ENCODE data around the gene C8G. TPM values are rescaled to one million over a fixed set of nuclear protein-coding genes. Genes with fewer than 3 reads are reported as not detected.

Gene C8G
- total and polyA plus RNA-seq, 2 of the 8 experiments (the other 6 are each of a cell fraction or from before 2014, with no cell fraction given): 0.62 to 0.80 TPM

GRCh38 chr9:136962701-136963248, 17.7 kb downstream of the C8G start:
- CTCF ChIA-PET (ENCODE audit: partially characterized antibody): interaction anchor here (0.6 to 5.6 kb wide), 7 partner anchors 10 to 129 kb away, joined by 3 to 32 read pairs (median 5); partner anchors contain the start of genes LCN12 and PTGDS

More at GRCh38 chr9:136962701-136963248, 17.7 kb downstream of the C8G start:
- H4K5ac ChIP-seq (ENCODE audit: insufficient read length, low read depth, low read length): no peak overlapping the region
- no peaks in the 10 kb centered on the region; the same call in 1 of the 2 replicates for H3K79me1 ChIP-seq (ENCODE audit: low read depth, low read length)
- no peak overlapping the region for H3K18ac ChIP-seq (ENCODE audit: extremely low read depth, low read length)
- H2AFZ ChIP-seq (ENCODE audit: low read length): no peak overlapping the region
- 90% methylated on average over 11 of the region's 11 CpGs; no CpG with 5 or more reads in 1 of the 2 experiments for WGBS, 2 experiments (ENCODE audit: extremely low coverage in 1 of 2, insufficient coverage in 1 of 2, insufficient read length in 1 of 2, insufficient replicate concordance in 2 of 2, low coverage in 1 of 2, low lambda C conversion rate in 2 of 2, missing lambda C conversion rate in 1 of 2)
- no peak overlapping the region for H3K23ac ChIP-seq (ENCODE audit: insufficient read length)
- FAIRE-seq (no peak), DNase-seq (ENCODE audit: low read depth in 1 of 2, low spot score in 2 of 2) (no peak)
- no peak overlapping the region for H3K27ac ChIP-seq (ENCODE audit: low read depth, low read length)
- H3K9ac ChIP-seq (replicated peaks in 1 of 4; ENCODE audit: extremely low read depth in 1 of 4, low read depth in 3 of 4, low read length in 3 of 4): 0 out of 7 replicates have a peak overlapping the region, but pooled peaks of 1 of the 4 experiments have one; percentile 41
- H3K36me3 ChIP-seq (ENCODE audit: control insufficient read depth in 2 of 4, insufficient read depth in 4 of 4, low read length in 3 of 4): no peaks in the 10 kb centered on the region
- H3K27me3 ChIP-seq (replicated peaks in 1 of 4; ENCODE audit: control insufficient read depth in 3 of 4, extremely low read depth in 1 of 4, insufficient read depth in 3 of 4, low read length in 3 of 4): no peaks in the 10 kb centered on the region
- no peak overlapping the region; the same call in 1 of the 2 replicates for H2BK5ac ChIP-seq (ENCODE audit: low read depth, low read length)
- no peaks in the 10 kb centered on the region for H4K20me1 ChIP-seq (replicated peaks in 1 of 2; ENCODE audit: control insufficient read depth in 1 of 2, insufficient read depth in 2 of 2, low read length in 2 of 2)
- no peak overlapping the region for H2BK20ac ChIP-seq (ENCODE audit: low read length)
- no peak overlapping the region for H2BK12ac ChIP-seq (ENCODE audit: low read depth, low read length)
- H3K79me2 ChIP-seq (ENCODE audit: control insufficient read depth in 1 of 2, insufficient read depth in 2 of 2, low read length in 2 of 2): no peaks in the 10 kb centered on the region
- POLR2A ChIA-PET (ENCODE audit: partially characterized antibody): interaction anchor here (1.5 kb wide), 1 partner anchor 25 kb away, joined by 3 read pairs; no protein-coding TSS in a partner anchor
- H3K4me1 ChIP-seq (replicated peaks in 1 of 4; ENCODE audit: control insufficient read depth in 3 of 4, insufficient read depth in 4 of 4, low read length in 3 of 4): peaks cover 0 to 9% (median 5%) of the 10 kb centered on the region in 4 experiments; a peak in 5 of 7 replicates
- H3K9me3 ChIP-seq (ENCODE audit: insufficient read depth in 2 of 2, low read depth in 1 of 2, low read length in 1 of 2): no peaks in the 10 kb centered on the region
- no peak overlapping the region for H3K56ac ChIP-seq (replicated peaks; ENCODE audit: insufficient read length, low read depth, low read length)
- no peak overlapping the region for H3K4me2 ChIP-seq (ENCODE audit: insufficient read depth in 1 of 2, low read depth in 2 of 2, low read length in 2 of 2)
- H3K14ac ChIP-seq (ENCODE audit: insufficient read length): no peak overlapping the region
- H2BK120ac ChIP-seq (replicated peaks; ENCODE audit: low read depth, low read length): no peak overlapping the region
- H2AK5ac ChIP-seq (ENCODE audit: low read depth, low read length): no peak overlapping the region
- peak overlapping the region; percentile 85 for H4K91ac ChIP-seq (replicated peaks; ENCODE audit: insufficient read length, low read length)
- TF ChIP-seq PHF8 (conservative IDR thresholded peaks at IDR 0.05; ENCODE audit: low read depth, low read length): no peak
- TF ChIP-seq JUND (IDR thresholded peaks at IDR 0.05; ENCODE audit: low read length): no peak
- no peak for TF ChIP-seq POU5F1 (IDR thresholded peaks at IDR 0.05; ENCODE audit: low read depth, low read length)
- TF ChIP-seq ZNF274 (IDR thresholded peaks at IDR 0.05; ENCODE audit: borderline replicate concordance, extremely low read depth, low read length): no peak
- H2BK15ac ChIP-seq (ENCODE audit: low read length): no peak overlapping the region
- no peak overlapping the region for H3K4me3 ChIP-seq (ENCODE audit: extremely low read depth in 1 of 4, insufficient read depth in 2 of 4, low read depth in 3 of 4, low read length in 4 of 4)
- no peak overlapping the region for H4K8ac ChIP-seq (ENCODE audit: extremely low read depth, insufficient read depth, low read length)
- H3K23me2 ChIP-seq (ENCODE audit: low read depth, low read length): no peaks in the 10 kb centered on the region
- H3K4ac ChIP-seq (replicated peaks; ENCODE audit: insufficient read length, low read depth, low read length): no peak overlapping the region
